ENCODE results near the gene ZNF280B. TPM values are rescaled to one million over a fixed set of nuclear protein-coding genes. Genes with fewer than 3 reads are reported as not detected.
"Not testable (repeated sequence)": the region's sequence is repeated elsewhere in the genome, so short reads cannot be mapped to it uniquely, and the experiment has no call there.

The ZNF280B gene
- total and polyA plus RNA-seq, 2 donors: 0.48 to 1.9 TPM

GRCh38 chr22:22547692-22548300 is 39.3 kb upstream of the ZNF280B start:
- DNase-seq (ENCODE audit: extremely low spot score): no peak
- no peak overlapping the region for H3K4me3 ChIP-seq (ENCODE audit: low read depth, low read length)
- no peaks in the 10 kb centered on the region for H3K36me3 ChIP-seq (ENCODE audit: insufficient read depth)
- no peaks in the 10 kb centered on the region for H3K4me1 ChIP-seq (ENCODE audit: insufficient read depth)
- WGBS: 37% methylated on average over 3 of the region's 3 CpGs
- no peak overlapping the region for H3K27ac ChIP-seq (ENCODE audit: low read depth)

- DNase-seq (ENCODE audit: extremely low spot score): no peak
- WGBS: 79% methylated on average over 3 of the region's 3 CpGs
- Histone ChIP-seq H3K4me3 (ENCODE audit: low read depth, low read length) (no peak overlapping the region), H3K27ac (ENCODE audit: low read depth) (no peak overlapping the region), H3K4me1 (ENCODE audit: insufficient read depth) (no peaks in the 10 kb centered on the region), H3K36me3 (ENCODE audit: insufficient read depth) (no peaks in the 10 kb centered on the region)
These were observed 38.7 kb upstream of the ZNF280B start for GRCh38 chr22:22547226-22547625.

GRCh38 chr22:22546490-22546889 is 37.9 kb upstream of the ZNF280B start:
- no peak for DNase-seq (ENCODE audit: extremely low spot score)
- 36% methylated on average over 5 of the region's 5 CpGs for WGBS
- no peaks in the 10 kb centered on the region for H3K36me3 ChIP-seq (ENCODE audit: insufficient read depth)

GRCh38 chr22:22545084-22545483 is 36.5 kb upstream of the ZNF280B start:
- Histone ChIP-seq H3K36me3 (ENCODE audit: insufficient read depth) (no peaks in the 10 kb centered on the region), H3K4me1 (ENCODE audit: insufficient read depth) (no peaks in the 10 kb centered on the region), H3K27ac (ENCODE audit: low read depth) (no peak overlapping the region), H3K4me3 (ENCODE audit: low read depth, low read length) (no peak overlapping the region)
- DNase-seq (ENCODE audit: extremely low spot score): no peak
- WGBS: 91% methylated on average over 2 of the region's 2 CpGs

More at GRCh38 chr22:22546490-22546889, 37.9 kb upstream of the ZNF280B start:
- Histone ChIP-seq H3K27ac (ENCODE audit: low read depth) (no peak overlapping the region), H3K4me3 (ENCODE audit: low read depth, low read length) (no peak overlapping the region), H3K4me1 (ENCODE audit: insufficient read depth) (no peaks in the 10 kb centered on the region)

- no peak for DNase-seq (ENCODE audit: extremely low spot score)
- Histone ChIP-seq H3K27ac (ENCODE audit: low read depth) (no peak overlapping the region), H3K4me1 (ENCODE audit: insufficient read depth) (no peaks in the 10 kb centered on the region), H3K4me3 (ENCODE audit: low read depth, low read length) (no peak overlapping the region), H3K36me3 (ENCODE audit: insufficient read depth) (no peaks in the 10 kb centered on the region)
- WGBS: 81% methylated on average over 7 of the region's 7 CpGs
These were observed 29.9 kb upstream of the ZNF280B start for GRCh38 chr22:22538226-22538989.

GRCh38 chr22:22536916-22537315 is 28.4 kb upstream of the ZNF280B start:
- Histone ChIP-seq H3K4me3 (ENCODE audit: low read depth, low read length) (no peak overlapping the region), H3K36me3 (ENCODE audit: insufficient read depth) (no peaks in the 10 kb centered on the region), H3K4me1 (ENCODE audit: insufficient read depth) (no peaks in the 10 kb centered on the region), H3K27ac (ENCODE audit: low read depth) (no peak overlapping the region)
- WGBS: 37% methylated on average over 1 of the region's 1 CpG
- DNase-seq (ENCODE audit: extremely low spot score): no peak

GRCh38 chr22:22536515-22536914 is 28.0 kb upstream of the ZNF280B start:
- Histone ChIP-seq H3K4me1 (ENCODE audit: insufficient read depth) (no peaks in the 10 kb centered on the region), H3K4me3 (ENCODE audit: low read depth, low read length) (no peak overlapping the region), H3K36me3 (ENCODE audit: insufficient read depth) (no peaks in the 10 kb centered on the region), H3K27ac (ENCODE audit: low read depth) (no peak overlapping the region)
- WGBS: 67% methylated on average over 6 of the region's 6 CpGs
- DNase-seq (ENCODE audit: extremely low spot score): no peak

GRCh38 chr22:22535662-22536061 is 27.1 kb upstream of the ZNF280B start:
- H3K4me1 ChIP-seq (ENCODE audit: insufficient read depth): no peaks in the 10 kb centered on the region
- no peak for DNase-seq (ENCODE audit: extremely low spot score)
- no peaks in the 10 kb centered on the region for H3K36me3 ChIP-seq (ENCODE audit: insufficient read depth)
- WGBS: 72% methylated on average over 3 of the region's 3 CpGs
- H3K27ac ChIP-seq (ENCODE audit: low read depth): no peak overlapping the region
- H3K4me3 ChIP-seq (ENCODE audit: low read depth, low read length): no peak overlapping the region

GRCh38 chr22:22534604-22535415 is 26.3 kb upstream of the ZNF280B start:
- 78% methylated on average over 9 of the region's 9 CpGs for WGBS

GRCh38 chr22:22533863-22534262 is 25.3 kb upstream of the ZNF280B start:
- Histone ChIP-seq H3K4me3 (ENCODE audit: low read depth, low read length) (no peak overlapping the region), H3K36me3 (ENCODE audit: insufficient read depth) (no peaks in the 10 kb centered on the region), H3K4me1 (ENCODE audit: insufficient read depth) (no peaks in the 10 kb centered on the region), H3K27ac (ENCODE audit: low read depth) (no peak overlapping the region)
- WGBS: 66% methylated on average over 5 of the region's 5 CpGs
- no peak for DNase-seq (ENCODE audit: extremely low spot score)

More at GRCh38 chr22:22534604-22535415, 26.3 kb upstream of the ZNF280B start:
- Histone ChIP-seq H3K27ac (ENCODE audit: low read depth) (no peak overlapping the region), H3K4me1 (ENCODE audit: insufficient read depth) (no peaks in the 10 kb centered on the region), H3K36me3 (ENCODE audit: insufficient read depth) (no peaks in the 10 kb centered on the region), H3K4me3 (ENCODE audit: low read depth, low read length) (no peak overlapping the region)
- no peak for DNase-seq (ENCODE audit: extremely low spot score)

GRCh38 chr22:22533417-22533816 is 24.9 kb upstream of the ZNF280B start:
- Histone ChIP-seq H3K27ac (ENCODE audit: low read depth) (no peak overlapping the region), H3K36me3 (ENCODE audit: insufficient read depth) (no peaks in the 10 kb centered on the region), H3K4me1 (ENCODE audit: insufficient read depth) (no peaks in the 10 kb centered on the region), H3K4me3 (ENCODE audit: low read depth, low read length) (no peak overlapping the region)
- 93% methylated on average over 1 of the region's 1 CpG for WGBS
- DNase-seq (ENCODE audit: extremely low spot score): no peak

GRCh38 chr22:22532547-22533071 is 24.1 kb upstream of the ZNF280B start:
- not testable (repeated sequence) for H3K4me1 ChIP-seq (ENCODE audit: insufficient read depth); DNase-seq (ENCODE audit: extremely low spot score); H3K27ac ChIP-seq (ENCODE audit: low read depth); H3K4me3 ChIP-seq (ENCODE audit: low read depth, low read length); H3K36me3 ChIP-seq (ENCODE audit: insufficient read depth)
- WGBS: 81% methylated on average over 12 of the region's 12 CpGs

- 80% methylated on average over 7 of the region's 7 CpGs for WGBS
- no peak overlapping the region for H3K4me3 ChIP-seq (ENCODE audit: low read depth, low read length)
- H3K27ac ChIP-seq (ENCODE audit: low read depth): no peak overlapping the region
- no peaks in the 10 kb centered on the region for H3K36me3 ChIP-seq (ENCODE audit: insufficient read depth)
- H3K4me1 ChIP-seq (ENCODE audit: insufficient read depth): no peaks in the 10 kb centered on the region
- DNase-seq (ENCODE audit: extremely low spot score): no peak
These were observed 23.4 kb upstream of the ZNF280B start for GRCh38 chr22:22531770-22532546.
